Germinal center (tissue), 1 donor: ENCODE results near the gene SLC18A2.
"Not testable (repeated sequence)": the region's sequence is repeated elsewhere in the genome, so short reads cannot be mapped to it uniquely, and the experiment has no call there.

Experiments
- DNase-seq: peaks from one replicate; pipeline ENCODE4 v3.0.0; 2012; ENCODE audit warnings: mixed read lengths, low spot score

Gene SLC18A2

DNA sequence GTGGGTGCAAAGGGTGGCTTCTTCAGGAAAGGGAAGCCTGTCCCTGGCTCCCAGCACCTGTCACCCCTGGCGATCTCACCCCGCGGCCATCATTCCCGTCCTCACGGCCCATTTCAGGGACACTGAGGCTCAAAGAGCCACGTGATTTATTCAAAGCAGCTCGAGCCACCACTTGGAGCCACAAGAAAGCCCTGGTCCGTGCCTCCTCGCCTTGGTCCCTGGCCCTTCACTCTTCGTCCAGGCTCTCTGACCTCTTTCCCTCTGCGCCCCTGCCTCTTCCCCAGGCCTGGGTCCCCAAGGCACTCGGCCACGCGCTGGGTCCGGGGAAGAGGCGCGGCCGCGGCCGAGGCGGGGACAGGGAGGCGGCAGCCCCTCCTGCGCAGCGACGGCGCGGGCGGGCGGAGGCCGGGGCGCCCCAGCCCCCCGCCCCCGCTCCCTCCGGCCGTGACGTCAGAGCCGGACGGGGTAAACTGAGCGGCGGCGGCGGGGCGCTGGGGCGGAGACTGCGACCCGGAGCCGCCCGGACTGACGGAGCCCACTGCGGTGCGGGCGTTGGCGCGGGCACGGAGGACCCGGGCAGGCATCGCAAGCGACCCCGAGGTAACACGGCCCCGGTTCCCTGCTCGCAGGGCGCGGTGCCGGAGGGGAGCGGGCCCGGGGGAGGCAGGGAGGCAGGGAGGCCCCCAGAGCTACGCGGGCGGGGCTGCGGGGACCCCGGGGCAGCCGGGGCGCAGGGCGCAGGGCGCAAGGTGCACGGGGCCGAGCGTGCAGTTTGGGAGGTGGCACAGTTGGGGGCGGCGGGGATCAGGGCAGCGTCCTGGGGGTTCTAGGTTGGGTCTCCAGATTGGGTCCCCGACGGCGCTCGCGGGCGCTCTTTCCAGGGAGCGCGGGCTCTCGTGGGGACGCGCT, at the start of gene SLC18A2:
TSS of gene SLC18A2 (plus strand) at position 494 of the 909 bp plus-strand sequence. CDS start 580 bp downstream, outside the sequence.
- no peak for DNase-seq

DNA sequence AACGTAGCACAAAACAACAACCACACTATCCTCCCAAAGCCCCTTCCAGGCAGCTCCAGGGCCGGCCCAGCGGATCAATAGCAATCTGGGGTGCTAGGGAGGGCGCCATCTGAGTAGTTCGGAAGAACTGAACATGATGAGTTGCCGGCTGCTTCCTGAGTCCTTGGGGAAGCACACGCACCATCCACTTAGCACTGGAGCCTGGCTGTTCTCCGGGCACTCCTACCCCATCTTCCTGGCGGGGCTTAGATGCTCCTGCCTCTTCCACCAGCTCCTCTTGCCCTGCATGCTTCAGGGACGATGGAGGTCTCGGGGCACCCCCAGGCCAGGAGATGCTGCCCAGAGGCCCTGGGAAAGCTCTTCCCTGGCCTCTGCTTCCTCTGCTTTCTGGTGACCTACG, 43.7 kb upstream of the SLC18A2 start, which contains the start of gene KCNK18:
TSS of gene KCNK18 (plus strand) at position 301 of the 400 bp plus-strand sequence. CDS start at position 301, 0 bp downstream.
- DNase-seq, result no peak

DNA sequence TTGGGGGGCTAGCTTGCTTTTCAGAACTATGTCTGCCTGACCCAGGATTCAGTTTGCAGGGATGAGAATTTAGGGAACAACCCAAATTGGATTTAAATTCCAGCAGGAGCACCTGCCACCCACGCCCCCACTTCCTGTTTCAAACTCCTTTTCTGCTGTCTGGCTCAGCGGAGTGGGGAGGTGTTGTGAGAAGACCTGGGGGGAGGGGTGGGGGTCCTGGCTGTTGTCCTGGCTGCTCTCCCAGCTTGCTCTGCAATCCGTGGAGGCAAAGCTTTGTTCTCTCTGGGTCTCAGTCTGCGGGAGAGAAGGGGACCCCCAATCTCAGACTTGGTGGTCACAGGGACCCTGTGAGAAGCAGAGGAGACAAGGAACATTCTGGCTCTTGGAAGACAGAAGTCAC, 42.8 kb upstream of the SLC18A2 start:
- DNase-seq, result no peak

DNA sequence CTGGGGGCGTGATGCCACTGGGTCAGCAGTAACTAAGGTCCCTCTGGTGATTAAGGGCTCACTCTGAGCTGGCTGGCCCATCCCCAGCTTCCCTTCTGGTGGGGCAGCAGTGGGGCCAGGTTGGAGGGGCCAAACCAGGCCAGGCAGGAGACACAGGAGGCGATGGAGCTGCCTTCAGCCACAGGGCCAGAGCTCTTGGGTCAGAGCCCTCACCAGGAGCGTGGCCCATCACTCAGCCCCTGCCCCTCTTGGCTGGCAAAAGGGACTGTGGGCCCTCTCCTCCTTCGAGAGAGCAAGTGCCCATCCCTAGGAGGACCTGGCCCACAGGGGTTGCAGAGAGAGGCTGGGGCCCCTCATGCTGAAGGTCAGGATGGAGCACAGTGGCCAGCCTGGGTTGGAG, 39.1 kb upstream of the SLC18A2 start:
- DNase-seq, result no peak

DNA sequence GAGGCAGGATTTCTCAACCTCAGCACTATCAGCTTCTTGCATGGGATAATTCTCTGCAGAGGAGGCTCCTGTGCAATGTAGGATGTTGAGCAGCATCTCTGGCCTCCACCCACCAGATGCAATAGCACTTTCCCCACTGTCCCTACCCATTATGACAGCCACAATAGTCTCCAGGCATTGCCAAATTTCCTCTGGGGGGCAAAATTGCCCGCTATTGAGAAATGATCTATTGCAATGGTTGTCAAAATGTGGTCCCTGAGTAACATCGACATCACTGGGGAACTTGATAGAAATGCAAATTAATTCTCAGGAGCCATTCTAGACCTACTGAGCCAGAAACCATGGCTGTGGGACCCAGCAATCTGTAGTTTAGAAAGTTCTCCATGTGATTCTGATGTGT, 36.6 kb upstream of the SLC18A2 start:
- no peak for DNase-seq

DNA sequence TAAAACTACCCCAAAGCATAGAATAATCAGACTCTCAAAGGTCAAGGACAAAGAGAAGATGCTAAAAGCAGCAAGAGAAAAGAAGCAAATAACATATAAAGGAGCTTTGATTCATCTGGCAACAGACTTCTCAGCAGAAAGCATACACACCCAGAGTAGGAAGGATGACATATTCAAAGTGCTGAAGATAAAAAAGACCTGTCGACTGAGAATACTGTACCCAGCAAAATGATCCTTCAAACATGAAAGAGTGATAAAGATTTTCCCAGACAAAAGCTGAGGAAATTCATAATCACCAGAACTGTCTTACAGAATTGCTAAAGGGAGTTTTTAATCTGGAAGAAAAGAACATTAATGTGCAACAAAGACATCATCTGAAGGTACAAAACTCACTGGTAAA, 28.7 kb upstream of the SLC18A2 start:
- no peak for DNase-seq

DNA sequence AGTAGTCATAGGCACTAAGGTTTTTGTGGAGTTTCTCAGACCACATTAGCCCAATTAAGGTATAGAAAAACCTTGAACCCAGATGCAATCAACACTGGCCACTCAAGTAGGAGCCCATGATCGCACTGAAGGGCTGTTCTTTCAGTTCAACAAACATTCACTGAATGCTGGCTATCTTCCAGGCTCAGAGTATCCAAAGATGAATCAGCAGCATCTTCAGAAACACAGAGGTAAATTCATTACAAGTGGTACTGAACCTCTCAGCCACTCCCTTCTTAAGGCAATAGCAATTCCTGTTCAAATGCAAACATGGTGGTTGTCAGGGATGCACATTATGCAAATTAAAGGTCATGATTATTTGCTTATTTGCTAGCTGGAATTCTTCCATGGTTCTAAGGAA, 26.5 kb upstream of the SLC18A2 start:
- DNase-seq, result no peak

DNA sequence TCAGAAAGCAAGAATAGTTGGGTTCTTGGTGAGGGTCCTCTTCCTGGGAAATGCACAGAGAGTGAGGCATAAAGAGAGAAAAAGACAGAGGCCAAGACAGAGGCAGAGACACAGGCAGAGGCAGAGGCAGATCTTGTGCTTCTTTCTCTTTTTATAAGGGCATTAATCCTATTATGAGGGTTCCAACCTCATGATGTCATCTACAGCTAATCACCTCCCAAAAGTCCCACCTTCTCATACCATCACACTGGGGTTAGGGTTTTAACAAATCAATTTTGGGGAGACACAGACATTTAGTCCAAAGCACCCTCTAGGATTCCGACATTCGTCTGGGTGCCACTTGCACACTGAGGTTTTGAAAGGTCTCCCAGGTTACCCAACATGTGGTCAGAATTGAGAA, 25.8 kb upstream of the SLC18A2 start:
- no peak for DNase-seq

DNA sequence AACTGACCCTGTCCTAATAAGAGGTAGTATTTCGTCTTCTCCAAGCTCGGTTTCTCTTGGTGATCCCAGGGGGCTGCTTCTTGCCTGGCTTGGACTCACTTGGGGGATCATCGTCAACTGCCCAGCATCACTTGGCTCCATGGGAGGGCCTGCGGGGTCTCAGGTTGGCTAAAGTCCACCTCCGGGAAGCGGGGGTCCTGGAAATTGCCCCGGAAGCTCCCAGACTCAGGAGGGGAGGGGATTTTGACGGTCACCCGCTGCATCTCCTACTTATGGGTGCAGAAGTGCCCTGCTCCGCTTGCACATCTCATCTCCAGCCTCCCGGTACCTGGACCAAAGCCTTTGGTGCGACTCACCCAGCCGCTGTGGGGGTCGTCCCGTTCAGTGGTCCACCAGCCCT, 24.9 kb upstream of the SLC18A2 start:
- DNase-seq, result no peak

DNA sequence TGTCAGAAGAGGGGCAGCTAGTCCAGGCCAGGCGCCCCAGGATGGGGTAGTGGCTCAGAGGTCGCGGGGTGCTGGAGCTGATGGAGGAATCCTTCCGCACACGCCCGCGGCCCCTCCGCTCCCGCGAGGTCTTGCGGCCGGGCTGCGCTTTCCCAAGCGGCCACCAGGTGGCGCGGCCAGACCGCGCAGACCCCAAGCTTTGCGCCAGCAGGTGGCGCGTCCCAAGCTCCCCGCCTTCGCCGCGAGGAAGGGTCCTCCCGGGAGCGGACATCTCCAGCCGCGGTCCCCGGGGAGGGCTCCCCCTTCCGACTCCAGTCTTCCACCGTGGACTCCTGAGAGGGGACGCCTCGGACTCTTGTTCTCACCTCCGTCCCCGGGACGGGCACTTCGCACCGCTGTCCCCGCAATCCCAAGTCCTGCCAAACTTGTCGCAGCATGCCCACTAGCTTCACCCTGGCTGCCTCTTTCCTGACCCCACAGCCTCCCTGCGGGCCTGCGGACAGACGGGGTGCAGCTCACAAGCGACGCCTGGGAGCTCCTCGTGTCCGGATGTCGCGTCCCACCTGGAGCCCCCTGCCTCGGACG, 24.2 kb upstream of the SLC18A2 start:
- peak; percentile 85 for DNase-seq

DNA sequence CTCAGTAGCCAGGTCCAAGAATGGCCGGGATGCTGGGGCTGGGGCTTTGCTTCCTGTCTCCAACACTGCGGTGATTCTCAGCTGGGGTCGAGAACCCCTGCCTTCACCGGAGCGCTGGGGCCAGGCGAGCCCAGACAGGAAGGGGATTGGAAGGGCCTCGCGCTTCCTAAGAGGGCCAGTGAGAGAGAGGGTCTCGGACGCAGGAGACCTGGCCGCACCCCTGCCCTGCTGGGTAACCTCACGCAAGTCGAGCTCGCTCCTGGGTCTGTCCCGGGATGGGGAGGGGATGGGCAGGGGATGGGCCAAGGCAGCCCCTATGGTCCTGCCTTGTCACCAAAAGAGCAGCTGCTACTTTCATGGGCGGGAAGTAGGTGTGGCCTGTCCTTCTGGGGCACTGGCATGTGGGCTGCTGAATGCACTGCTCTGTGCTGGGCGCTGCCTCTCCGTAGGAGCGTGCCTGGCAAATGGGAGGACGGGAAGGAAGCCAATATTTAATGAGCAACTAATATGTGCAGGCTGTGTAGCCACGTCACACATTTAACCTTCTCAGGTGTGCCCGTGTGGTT, 23.6 kb upstream of the SLC18A2 start:
- DNase-seq, result no peak

DNA sequence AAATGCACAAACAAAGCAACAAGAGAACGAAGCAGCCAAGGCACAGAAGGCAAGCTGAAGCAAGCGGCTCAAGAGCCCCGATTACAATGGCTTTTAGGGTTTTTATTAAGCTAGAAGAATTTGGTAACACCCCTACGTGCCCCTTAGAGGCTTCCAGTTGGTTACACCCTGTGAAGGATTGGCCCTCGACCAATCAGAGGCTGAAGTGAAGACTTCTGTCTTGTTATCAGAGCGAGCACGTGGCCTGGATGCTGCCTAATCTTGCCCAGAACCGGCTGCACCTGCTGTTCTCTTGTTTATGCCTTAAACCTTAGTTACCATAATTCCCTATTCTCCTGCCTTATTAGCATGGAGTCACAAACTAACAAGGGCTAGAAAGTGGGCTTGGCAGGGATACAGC, 22.3 kb upstream of the SLC18A2 start:
- no peak for DNase-seq

DNA sequence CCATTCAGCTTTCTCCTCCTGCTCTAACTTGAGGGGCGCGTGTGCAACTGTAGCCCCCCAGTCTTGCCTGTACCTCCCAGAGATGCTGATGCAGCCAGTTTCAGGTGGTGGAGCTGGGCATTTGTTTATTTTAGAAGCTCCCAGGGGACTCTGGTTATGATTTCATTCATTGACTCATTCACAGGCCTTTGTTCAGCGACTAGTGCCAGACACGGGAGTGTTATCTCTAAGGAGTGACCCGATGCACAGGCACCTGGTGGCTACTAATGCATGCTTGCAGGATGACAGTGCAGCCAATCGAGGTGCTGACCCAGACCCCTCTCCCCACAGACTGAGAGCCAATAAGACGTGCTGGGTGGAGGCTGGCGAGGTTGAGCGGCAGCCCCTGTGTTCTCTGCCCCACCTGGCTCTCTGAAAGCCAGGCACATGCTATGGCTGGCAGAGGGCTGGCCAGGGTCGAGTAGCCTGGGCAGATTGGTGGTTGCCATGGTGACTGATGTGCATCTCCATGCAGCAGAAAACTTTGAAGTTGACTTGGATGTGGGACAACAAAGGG, 19.7 kb upstream of the SLC18A2 start:
- DNase-seq, result no peak

DNA sequence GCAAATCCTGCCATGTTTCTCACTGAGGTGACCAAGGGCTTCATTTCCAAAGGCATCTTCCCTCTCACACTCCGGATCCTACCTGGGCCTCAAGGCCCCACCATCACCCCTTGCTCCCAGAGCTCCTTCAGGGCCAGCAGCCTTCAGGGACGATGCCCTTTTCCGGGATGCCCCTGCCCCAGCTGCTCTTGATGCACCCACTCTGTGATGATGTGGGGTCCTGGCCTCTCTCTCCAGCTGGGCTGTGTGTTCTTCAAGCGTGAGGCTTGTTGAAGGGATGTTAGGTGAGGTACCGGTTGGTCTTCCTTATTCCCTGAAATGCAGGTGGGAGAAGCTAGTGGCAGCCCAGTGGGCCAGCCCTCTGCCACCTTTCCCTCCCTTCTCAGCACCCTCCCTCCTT, 18.4 kb upstream of the SLC18A2 start:
- no peak for DNase-seq

DNA sequence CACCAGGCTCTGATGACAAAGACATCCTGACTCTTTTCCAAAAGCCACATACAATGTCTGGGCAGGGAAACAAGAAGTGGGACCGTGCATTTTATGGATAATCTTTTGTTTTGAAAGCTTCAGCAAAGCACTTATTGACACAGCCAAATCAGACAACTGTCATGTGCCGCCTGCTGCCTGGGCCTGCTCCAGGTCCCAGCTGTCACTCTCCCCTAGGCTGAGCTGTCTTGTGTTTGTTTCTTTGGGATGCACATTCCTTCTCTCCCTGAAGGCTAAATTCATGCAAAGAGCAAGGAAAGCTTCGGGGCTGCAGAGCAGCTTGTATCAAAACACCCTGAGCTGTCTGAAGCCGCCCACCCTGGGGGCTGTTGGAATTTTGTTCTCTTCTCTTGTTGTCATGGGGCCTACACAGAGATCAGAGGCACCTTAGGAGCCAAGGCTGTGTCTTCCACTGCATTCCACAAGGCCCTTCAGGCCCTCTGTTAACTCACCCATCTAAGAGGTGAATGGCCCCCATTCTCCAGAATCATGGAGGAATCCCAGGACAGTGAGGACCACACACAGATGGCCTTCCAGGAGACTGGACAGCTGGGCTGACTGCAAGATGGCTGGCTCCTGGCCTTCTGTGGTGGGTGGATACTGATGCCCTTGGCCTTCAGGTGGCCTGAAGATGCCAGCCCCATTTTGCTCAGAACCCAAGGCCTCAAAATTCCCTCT, 17.8 kb upstream of the SLC18A2 start:
- DNase-seq, result no peak

DNA sequence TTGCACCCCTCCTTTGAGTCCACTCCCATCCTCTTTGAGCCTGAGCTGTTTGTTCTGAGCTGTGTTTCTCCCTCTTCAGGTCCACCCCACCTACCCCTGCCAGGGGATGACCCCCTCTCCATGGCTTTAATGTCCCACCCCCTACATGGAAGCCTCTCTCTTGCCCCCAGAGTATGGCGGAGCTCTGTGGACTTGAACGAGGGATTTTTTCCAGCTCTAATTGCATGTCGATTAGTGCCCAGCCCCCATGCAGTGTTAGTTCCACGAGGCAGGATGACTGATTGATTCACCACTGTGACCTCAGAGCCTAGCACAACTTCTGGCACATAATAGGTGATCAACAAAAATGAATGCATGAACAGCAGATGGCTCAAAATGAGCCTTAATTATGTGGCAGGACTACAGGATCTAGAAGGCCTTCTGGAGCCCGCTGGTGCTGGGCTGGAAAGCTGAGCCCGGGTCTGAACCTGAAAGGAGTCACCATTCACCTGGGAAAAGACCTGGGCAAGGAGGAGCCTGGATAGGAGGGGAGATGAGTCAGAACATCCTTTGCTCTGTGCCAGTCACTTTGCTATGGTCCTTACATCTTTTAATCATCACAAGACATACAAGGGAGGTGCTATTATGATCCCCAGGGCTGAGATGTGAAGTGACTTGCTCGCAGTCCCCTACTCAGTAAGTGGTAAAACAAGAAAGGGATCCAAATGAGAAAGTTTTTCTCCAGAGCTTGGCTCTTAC, 17.1 kb upstream of the SLC18A2 start:
- no peak for DNase-seq

DNA sequence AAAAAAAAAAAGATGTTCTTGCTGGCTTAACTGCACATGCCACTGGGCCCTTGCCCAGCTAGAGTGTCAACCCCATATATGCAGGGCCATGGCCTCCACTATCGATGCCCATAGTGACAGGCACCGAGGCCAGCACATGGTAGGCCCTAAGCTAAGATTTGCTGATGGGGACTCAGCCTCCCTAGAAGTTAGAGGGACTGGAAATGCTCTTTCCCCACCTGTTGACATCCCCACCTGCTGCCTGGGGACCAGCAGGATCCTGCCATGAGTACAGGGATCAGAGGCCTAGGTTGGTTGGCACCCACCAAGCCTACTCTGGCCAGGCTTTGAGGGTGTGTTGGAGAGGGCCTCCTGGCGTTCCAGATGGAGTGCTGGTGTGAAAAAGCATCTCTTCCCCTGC, 16.0 kb upstream of the SLC18A2 start:
- no peak for DNase-seq

DNA sequence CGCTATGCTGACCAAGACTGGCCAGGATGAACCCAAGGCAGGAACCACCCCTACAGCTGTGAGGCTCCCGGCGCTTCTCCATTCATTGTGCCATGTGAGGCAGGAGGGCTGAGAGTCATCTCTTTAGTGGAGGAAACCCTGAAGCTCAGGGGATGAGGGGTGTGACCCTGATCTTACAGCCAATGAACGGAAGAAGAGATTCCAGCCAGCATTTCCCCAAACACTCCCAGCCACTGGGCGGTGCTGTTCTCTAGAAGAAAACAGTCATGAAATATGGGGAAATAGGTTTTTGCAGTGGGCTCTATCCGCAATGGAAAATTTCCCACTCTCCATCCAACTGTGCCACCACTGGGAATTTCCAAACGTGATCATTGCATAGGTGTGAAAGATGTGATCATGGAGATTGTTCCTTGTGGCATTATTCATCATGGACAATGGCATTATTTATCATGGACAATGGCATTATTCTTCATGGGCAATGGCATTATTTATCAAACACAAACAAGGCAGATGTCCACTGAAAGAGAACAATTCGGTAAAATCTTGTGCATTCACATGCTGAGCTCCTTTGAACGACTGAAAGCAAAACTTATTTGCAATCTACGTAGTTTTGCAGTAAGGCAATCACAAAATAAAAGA, 14.0 kb upstream of the SLC18A2 start:
- peak; percentile 40 for DNase-seq

DNA sequence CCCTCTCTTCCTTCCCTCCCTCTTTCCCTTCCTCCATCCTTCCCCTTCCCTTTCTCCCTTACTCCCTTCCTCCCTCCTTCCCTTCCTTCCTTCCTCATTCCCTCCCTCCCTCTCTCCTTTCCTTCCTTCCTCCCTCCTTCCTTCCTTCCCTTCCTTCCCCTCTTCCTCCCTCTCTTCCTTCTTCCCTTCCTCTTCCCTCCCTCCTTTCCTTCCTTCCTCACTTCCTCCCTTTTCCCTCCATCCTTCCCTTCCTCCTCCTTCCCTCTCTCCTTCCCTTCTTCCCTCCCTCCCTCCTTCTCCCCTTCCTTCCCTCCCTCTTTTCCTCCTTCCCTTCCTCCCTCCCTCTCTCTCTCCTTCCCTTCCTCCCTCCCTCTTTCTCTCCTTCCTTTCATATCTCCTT, 12.7 kb upstream of the SLC18A2 start:
- no peak for DNase-seq

DNA sequence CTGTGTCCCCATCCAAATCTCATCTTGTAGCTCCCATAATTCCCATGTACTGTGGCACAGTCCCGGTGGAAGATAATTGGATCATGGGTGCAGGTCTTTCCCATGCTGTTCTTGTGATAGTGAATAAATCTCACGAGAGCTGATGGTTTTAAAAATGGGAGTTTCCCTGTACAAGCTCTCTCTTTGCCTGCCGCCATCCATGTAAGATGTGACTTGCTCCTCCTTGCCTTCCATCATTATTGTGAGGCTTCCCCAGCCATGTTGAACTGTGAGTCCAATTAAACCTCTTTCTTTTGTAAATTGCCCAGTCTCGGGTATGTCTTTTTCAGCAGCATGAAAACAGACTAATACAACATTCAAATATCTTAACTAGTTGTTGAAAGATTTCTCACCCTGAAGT, 10.8 kb upstream of the SLC18A2 start:
- not testable (repeated sequence) for DNase-seq

DNA sequence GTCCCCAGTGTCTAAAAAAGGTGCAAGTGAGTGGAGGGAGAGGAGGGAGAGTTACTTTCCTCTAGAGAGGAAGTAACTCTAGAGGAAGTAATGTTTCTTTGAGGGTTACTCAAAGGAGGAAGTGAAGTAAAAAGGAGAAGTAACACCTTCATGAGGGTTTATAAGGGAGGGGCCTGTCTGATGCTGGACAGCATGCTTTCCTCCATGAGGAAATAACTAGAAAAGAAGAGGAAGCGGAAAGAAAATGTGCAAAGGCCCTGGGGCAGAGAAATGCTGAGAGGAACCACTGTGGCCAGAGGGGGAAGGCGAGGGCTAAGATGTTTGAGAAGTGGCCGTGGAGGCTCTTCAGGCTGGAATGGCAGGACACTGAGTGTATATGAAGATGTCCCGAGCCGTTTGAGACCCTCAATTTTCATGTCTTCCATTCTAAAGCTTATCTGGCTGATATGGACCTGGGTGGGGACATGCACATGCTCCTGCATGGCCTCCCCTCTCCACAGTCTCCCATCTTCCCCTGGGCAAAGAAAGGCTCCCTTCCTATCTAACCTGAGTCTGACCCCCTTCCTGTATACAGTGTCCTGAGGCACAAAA, 3.4 kb upstream of the SLC18A2 start:
- peak; percentile 63 for DNase-seq
